Activated T-helper 1 cell treated with anti-CD3 and anti-CD28 coated beads, Interleukin-12 subunit alpha, Interleukin-12 subunit beta, Interleukin-2, Interleukin-4 antibody, amounts not matched to agents 30 ng/mL and 10 ng/mL and 1 ng/mL, durations not matched to agents 14 hours and 24 hours and 36 hours (primary cell): ENCODE results near the gene KIF3B. TPM values are rescaled to one million over a fixed set of nuclear protein-coding genes. Genes with fewer than 3 reads are reported as not detected.
"Not testable (repeated sequence)": the region's sequence is repeated elsewhere in the genome, so short reads cannot be mapped to it uniquely, and the experiment has no call there.

ENCODE experiments used
- DNase-seq: peaks from one replicate; pipeline ENCODE4 v3.0.0; 2021; ENCODE audit warnings: low spot score
- H3K27ac Mint-ChIP-seq: one replicate; pipeline ENCODE4 v1.8.0; 2021; ENCODE audit warnings: mild to moderate bottlenecking, mixed read lengths
- H3K27me3 Mint-ChIP-seq: one replicate; pipeline ENCODE4 v1.8.0; 2022; ENCODE audit warnings: mild to moderate bottlenecking, moderate library complexity, mixed read lengths; ENCODE audit not compliant: insufficient read depth
- H3K36me3 Mint-ChIP-seq: one replicate; pipeline ENCODE4 v1.8.0; 2021; ENCODE audit warnings: low read depth, mixed read lengths
- H3K4me1 Mint-ChIP-seq: one replicate; pipeline ENCODE4 v1.8.0; 2021; ENCODE audit warnings: low read depth, mixed read lengths
- H3K4me3 Mint-ChIP-seq: one replicate; pipeline ENCODE4 v1.8.0; 2021; ENCODE audit warnings: mild to moderate bottlenecking, moderate library complexity, mixed read lengths
- H3K9me3 Mint-ChIP-seq: one replicate; pipeline ENCODE4 v1.8.0; 2021; ENCODE audit warnings: mixed read lengths
- intact Hi-C: fragments of 100-400 bp; cut with micrococcal nuclease; formaldehyde crosslinking; loops from one replicate; pipeline ENCODE4 v1.15.1; 2024
- total RNA-seq: library from RNA; stranded (reverse); gene quantifications from 2 replicates; pipeline ENCODE4 v1.2.3, GENCODE V29; 2022

KIF3B gene
- total RNA-seq, 1 donor from 2014 or later, result 38.1 TPM

GRCh38 chr20:32343439-32343838 is 66.0 kb downstream of the KIF3B start:
- Mint-ChIP-seq H3K9me3 (no peaks in the 10 kb centered on the region), H3K4me3 (no peak overlapping the region), H3K4me1 (peaks cover 9% of the 10 kb centered on the region), H3K27ac (no peak overlapping the region), H3K27me3 (no peaks in the 10 kb centered on the region), H3K36me3 (peaks cover 11% of the 10 kb centered on the region)
- DNase-seq, result no peak
- intact Hi-C loops, result no loop called here

- Mint-ChIP-seq H3K27ac (no peak overlapping the region), H3K27me3 (no peaks in the 10 kb centered on the region), H3K9me3 (no peaks in the 10 kb centered on the region), H3K36me3 (peaks cover 13% of the 10 kb centered on the region), H3K4me3 (no peak overlapping the region), H3K4me1 (peaks cover 9% of the 10 kb centered on the region)
- DNase-seq, result no peak
- intact Hi-C loops, result no loop called here
These were observed 67.5 kb downstream of the KIF3B start for GRCh38 chr20:32344835-32345506.

GRCh38 chr20:32348207-32348606 is 70.8 kb downstream of the KIF3B start:
- Mint-ChIP-seq H3K36me3 (peaks cover 12% of the 10 kb centered on the region), H3K4me1 (peaks cover 12% of the 10 kb centered on the region), H3K27me3 (no peaks in the 10 kb centered on the region), H3K4me3 (no peak overlapping the region), H3K9me3 (no peaks in the 10 kb centered on the region), H3K27ac (no peak overlapping the region)
- no peak for DNase-seq
- intact Hi-C loops, result no loop called here

- intact Hi-C loops, result loop anchor here (10.0 kb wide), 1 partner anchor 746 kb away; the partner anchor contains the start of gene ID1
- peaks cover 23% of the 10 kb centered on the region for H3K4me1 Mint-ChIP-seq
- no peaks in the 10 kb centered on the region for H3K27me3 Mint-ChIP-seq
- no peak for DNase-seq
- H3K9me3 Mint-ChIP-seq, result no peaks in the 10 kb centered on the region
- H3K4me3 Mint-ChIP-seq, result no peak overlapping the region
- H3K36me3 Mint-ChIP-seq, result peaks cover 14% of the 10 kb centered on the region
- H3K27ac Mint-ChIP-seq, result no peak overlapping the region
These were observed 73.0 kb downstream of the KIF3B start for GRCh38 chr20:32350421-32350820.

GRCh38 chr20:32352121-32352720 is 74.8 kb downstream of the KIF3B start:
- no peaks in the 10 kb centered on the region for H3K27me3 Mint-ChIP-seq
- peaks cover 15% of the 10 kb centered on the region for H3K36me3 Mint-ChIP-seq
- peaks cover 37% of the 10 kb centered on the region for H3K4me1 Mint-ChIP-seq
- H3K27ac Mint-ChIP-seq, result peak overlapping the region; percentile 48
- no peak overlapping the region for H3K4me3 Mint-ChIP-seq
- no peak for DNase-seq
- H3K9me3 Mint-ChIP-seq, result no peaks in the 10 kb centered on the region
- intact Hi-C loops, result loop anchor here (10.0 kb wide), 1 partner anchor 747 kb away; the partner anchor contains the start of gene ID1

GRCh38 chr20:32353848-32354496 is 76.5 kb downstream of the KIF3B start:
- H3K36me3 Mint-ChIP-seq, result peaks cover 19% of the 10 kb centered on the region
- no peak overlapping the region for H3K4me3 Mint-ChIP-seq
- intact Hi-C loops, result loop anchor here (2.0 to 10.0 kb wide), 2 partner anchors 77 to 749 kb away; partner anchors contain the start of genes ID1 and KIF3B
- no peak for DNase-seq
- H3K9me3 Mint-ChIP-seq, result no peaks in the 10 kb centered on the region
- peak overlapping the region; percentile 82 for H3K27ac Mint-ChIP-seq
- peaks cover 43% of the 10 kb centered on the region for H3K4me1 Mint-ChIP-seq
- H3K27me3 Mint-ChIP-seq, result no peaks in the 10 kb centered on the region

- intact Hi-C loops, result loop anchor here (1.0 to 10.0 kb wide), 11 partner anchors 22 to 750 kb away; partner anchors contain the start of genes ID1, KIF3B and PDRG1
- peak overlapping the region; percentile 82 for H3K27ac Mint-ChIP-seq
- H3K27me3 Mint-ChIP-seq, result no peaks in the 10 kb centered on the region
- H3K36me3 Mint-ChIP-seq, result peaks cover 19% of the 10 kb centered on the region
- peak overlapping the region; percentile 48 for H3K4me3 Mint-ChIP-seq
- peak; percentile 20 for DNase-seq
- H3K9me3 Mint-ChIP-seq, result no peaks in the 10 kb centered on the region
- peaks cover 49% of the 10 kb centered on the region for H3K4me1 Mint-ChIP-seq
These were observed 77.4 kb downstream of the KIF3B start for GRCh38 chr20:32354592-32355416.

GRCh38 chr20:32355417-32355841 is 78.0 kb downstream of the KIF3B start:
- peaks cover 55% of the 10 kb centered on the region for H3K4me1 Mint-ChIP-seq
- peak overlapping the region; percentile 48 for H3K4me3 Mint-ChIP-seq
- intact Hi-C loops, result loop anchor here (1.0 to 10.0 kb wide), 11 partner anchors 22 to 751 kb away; partner anchors contain the start of genes ID1, KIF3B and PDRG1
- DNase-seq, result no peak
- no peaks in the 10 kb centered on the region for H3K9me3 Mint-ChIP-seq
- H3K27ac Mint-ChIP-seq, result peak overlapping the region; percentile 82
- H3K27me3 Mint-ChIP-seq, result no peaks in the 10 kb centered on the region
- peaks cover 22% of the 10 kb centered on the region for H3K36me3 Mint-ChIP-seq

- Mint-ChIP-seq H3K36me3 (peaks cover 24% of the 10 kb centered on the region), H3K4me1 (peaks cover 59% of the 10 kb centered on the region), H3K27ac (peak overlapping the region; percentile 100), H3K4me3 (peak overlapping the region; percentile 48)
- H3K9me3 Mint-ChIP-seq, H3K27me3 Mint-ChIP-seq, DNase-seq: not testable (repeated sequence)
- intact Hi-C loops, result loop anchor here (1.0 to 10.0 kb wide), 11 partner anchors 23 to 751 kb away; partner anchors contain the start of genes ID1, KIF3B and PDRG1
These were observed 78.6 kb downstream of the KIF3B start for GRCh38 chr20:32355907-32356621.

GRCh38 chr20:32356622-32357374 is 79.3 kb downstream of the KIF3B start:
- Mint-ChIP-seq H3K9me3 (no peaks in the 10 kb centered on the region), H3K4me1 (peaks cover 62% of the 10 kb centered on the region), H3K27ac (peak overlapping the region; percentile 100), H3K36me3 (peaks cover 24% of the 10 kb centered on the region), H3K4me3 (peak overlapping the region; percentile 96), H3K27me3 (no peaks in the 10 kb centered on the region)
- no peak for DNase-seq
- intact Hi-C loops, result loop anchor here (5.0 to 10.0 kb wide), 5 partner anchors 34 to 752 kb away; partner anchors contain the start of genes ID1 and PDRG1

- no peaks in the 10 kb centered on the region for H3K9me3 Mint-ChIP-seq
- intact Hi-C loops, result loop anchor here (5.0 to 10.0 kb wide), 5 partner anchors 35 to 753 kb away; partner anchors contain the start of genes ID1 and PDRG1
- peak overlapping the region; percentile 100 for H3K27ac Mint-ChIP-seq
- H3K27me3 Mint-ChIP-seq, result no peaks in the 10 kb centered on the region
- peaks cover 21% of the 10 kb centered on the region for H3K36me3 Mint-ChIP-seq
- peak overlapping the region; percentile 96 for H3K4me3 Mint-ChIP-seq
- no peak for DNase-seq
- peaks cover 62% of the 10 kb centered on the region for H3K4me1 Mint-ChIP-seq
These were observed 80.0 kb downstream of the KIF3B start for GRCh38 chr20:32357375-32357868.
